Neural cell (in vitro differentiated cells): ENCODE results near the gene DTD2. TPM values are rescaled to one million over a fixed set of nuclear protein-coding genes. Genes with fewer than 3 reads are reported as not detected.

Experiments used
- H2AFZ ChIP-seq: fragments of 200-600, 300-800 bp; sonication (generic), shearing (Covaris generic); 2 replicates; pipeline ENCODE4 v1.6.0; 2014; ENCODE audit warnings: low read depth, mild to moderate bottlenecking, antibody characterized with exemption, low read length, moderate library complexity
- H3F3A ChIP-seq: fragments of 200-600 bp; shearing (Covaris generic); 2 replicates; pipeline ENCODE4 v1.6.1; 2016; ENCODE audit warnings: mild to moderate bottlenecking, moderate library complexity, mixed read lengths, antibody characterized with exemption, low read length; ENCODE audit not compliant: insufficient read depth, poor library complexity, severe bottlenecking
- H3K27ac ChIP-seq: fragments of 200-600, 300-800 bp; sonication (generic), shearing (Covaris generic); 2 replicates; pipeline ENCODE4 v1.5.1; 2014; ENCODE audit warnings: mild to moderate bottlenecking, low read length, moderate library complexity
- H3K27me3 ChIP-seq: fragments of 300-800, 200-600 bp; sonication (generic), shearing (Covaris generic); 2 replicates; pipeline ENCODE4 v1.6.0; 2014; ENCODE audit warnings: mild to moderate bottlenecking, low read depth, low read length, moderate library complexity; ENCODE audit not compliant: insufficient read depth
- H3K36me3 ChIP-seq: fragments of 300-800, 200-600 bp; sonication (generic), shearing (Covaris generic); 2 replicates; pipeline ENCODE4 v1.5.1; 2014; ENCODE audit warnings: mild to moderate bottlenecking, antibody characterized with exemption, low read length, moderate library complexity; ENCODE audit not compliant: insufficient read depth
- H3K4me2 ChIP-seq: fragments of 300-800, 200-600 bp; sonication (generic), shearing (Covaris generic); 2 replicates; pipeline ENCODE4 v1.6.0; 2014; ENCODE audit warnings: mild to moderate bottlenecking, low read length
- H3K4me3 ChIP-seq: fragments of 300-800, 200-600 bp; sonication (generic), shearing (Covaris generic); 2 replicates; pipeline ENCODE4 v1.5.1; 2014; ENCODE audit warnings: mild to moderate bottlenecking, low read length, moderate library complexity
- H3K79me2 ChIP-seq: fragments of 200-600 bp; shearing (Covaris generic); replicated peaks from 2 replicates; pipeline ENCODE4 v1.6.0; 2014; ENCODE audit warnings: mild to moderate bottlenecking, low read length, moderate library complexity; ENCODE audit not compliant: insufficient read depth
- H3K9ac ChIP-seq: fragments of 300-800, 200-600 bp; sonication (generic), shearing (Covaris generic); 2 replicates; pipeline ENCODE4 v1.6.1; 2016; ENCODE audit warnings: mild to moderate bottlenecking, low read length, mixed read lengths
- H3K9me2 ChIP-seq: fragments of 200-600 bp; shearing (Covaris generic); 2 replicates; pipeline ENCODE4 v1.6.1; 2016; ENCODE audit warnings: mild to moderate bottlenecking, low read length, mixed read lengths; ENCODE audit not compliant: insufficient read depth
- H3K9me3 ChIP-seq: fragments of 200-600, 300-800 bp; sonication (generic), shearing (Covaris generic); 2 replicates; pipeline ENCODE4 v1.6.1; 2016; ENCODE audit warnings: mild to moderate bottlenecking, mixed run types, low read length, moderate library complexity, mixed read lengths
- H4K20me1 ChIP-seq: fragments of 200-600 bp; shearing (Covaris generic); 2 replicates; pipeline ENCODE4 v1.6.1; 2016; ENCODE audit warnings: mild to moderate bottlenecking, mixed run types; ENCODE audit not compliant: insufficient read depth
- CTCF ChIP-seq: fragments of 450-650 bp; IDR thresholded peaks from 2 replicates; pipeline ENCODE4 v1.5.1; 2014; ENCODE audit warnings: antibody characterized with exemption, mild to moderate bottlenecking, moderate library complexity; ENCODE audit not compliant: poor library complexity, severe bottlenecking
- EP300 ChIP-seq: fragments of 450-650 bp; conservative IDR thresholded peaks from 2 replicates; pipeline ENCODE4 v1.6.1; 2014; ENCODE audit warnings: antibody characterized with exemption, mild to moderate bottlenecking, moderate library complexity; ENCODE audit not compliant: poor library complexity, severe bottlenecking
- EZH2 ChIP-seq: fragments of 200-600, 300-800 bp; shearing (Covaris generic), sonication (generic); IDR thresholded peaks from 2 replicates; pipeline ENCODE4 v1.6.1; 2014; ENCODE audit warnings: antibody characterized with exemption, low read length, borderline replicate concordance, mild to moderate bottlenecking; ENCODE audit not compliant: insufficient read depth, poor library complexity, severe bottlenecking
- MXI1 ChIP-seq: fragments of 450-650 bp; conservative IDR thresholded peaks from 2 replicates; pipeline ENCODE4 v1.6.1; 2014; ENCODE audit warnings: antibody characterized with exemption, mild to moderate bottlenecking; ENCODE audit not compliant: poor library complexity, severe bottlenecking
- POLR2AphosphoS5 ChIP-seq: IDR thresholded peaks from 2 replicates; pipeline ENCODE4 v1.6.1; 2012
- RAD21 ChIP-seq: fragments of 450-650 bp; conservative IDR thresholded peaks from 2 replicates; pipeline ENCODE4 v1.6.1; 2014; ENCODE audit warnings: antibody characterized with exemption, mild to moderate bottlenecking, moderate library complexity
- REST ChIP-seq: IDR thresholded peaks from 2 replicates; pipeline ENCODE4 v1.6.1; 2012; ENCODE audit warnings: borderline replicate concordance
- SMC3 ChIP-seq: fragments of 450-650 bp; conservative IDR thresholded peaks from 2 replicates; pipeline ENCODE4 v1.6.1; 2014; ENCODE audit warnings: antibody characterized with exemption, mild to moderate bottlenecking, moderate library complexity; ENCODE audit not compliant: poor library complexity
- TAF1 ChIP-seq: IDR thresholded peaks from 2 replicates; pipeline ENCODE4 v1.6.1; 2012; ENCODE audit warnings: low read depth
- polyA plus RNA-seq: library from polyadenylated mRNA; depleted of rRNA; stranded (reverse); fragments of >200 nt; gene quantifications from 2 replicates; pipeline ENCODE4 v1.2.3, GENCODE V29; 2014

Gene DTD2
- polyA plus RNA-seq, 1 donor from 2014 or later: 38.8 TPM

- Histone ChIP-seq H3K79me2 (no peaks in the 10 kb centered on the region), H3K9me3 (no peaks in the 10 kb centered on the region), H3F3A (no peaks in the 10 kb centered on the region), H3K4me3 (no peak overlapping the region), H3K27ac (no peak overlapping the region), H3K4me2 (no peak overlapping the region), H3K27me3 (no peaks in the 10 kb centered on the region), H3K36me3 (no peaks in the 10 kb centered on the region), H3K9ac (no peak overlapping the region), H4K20me1 (no peaks in the 10 kb centered on the region), H3K9me2 (no peaks in the 10 kb centered on the region), H2AFZ (no peak overlapping the region)
- no peak for TF ChIP-seq TAF1
- no peak for TF ChIP-seq POLR2AphosphoS5
- TF ChIP-seq EZH2: no peak
- TF ChIP-seq SMC3: no peak
- TF ChIP-seq RAD21: no peak
- TF ChIP-seq CTCF: no peak
- TF ChIP-seq MXI1: no peak
- no peak for TF ChIP-seq EP300
- no peak for TF ChIP-seq REST
Measured at GRCh38 chr14:31429791-31430190, 27.5 kb downstream of the DTD2 start.

- Histone ChIP-seq H3K9me2 (no peaks in the 10 kb centered on the region), H3K27me3 (no peaks in the 10 kb centered on the region), H3K27ac (no peak overlapping the region), H3F3A (no peaks in the 10 kb centered on the region), H2AFZ (no peak overlapping the region), H3K9me3 (no peaks in the 10 kb centered on the region), H3K4me3 (no peak overlapping the region), H3K4me2 (no peak overlapping the region), H3K36me3 (no peaks in the 10 kb centered on the region), H4K20me1 (no peaks in the 10 kb centered on the region), H3K79me2 (no peaks in the 10 kb centered on the region), H3K9ac (no peak overlapping the region)
- no peak for TF ChIP-seq CTCF
- no peak for TF ChIP-seq POLR2AphosphoS5
- TF ChIP-seq REST: no peak
- TF ChIP-seq SMC3: no peak
- TF ChIP-seq TAF1: no peak
Measured at GRCh38 chr14:31428011-31428410, 29.3 kb downstream of the DTD2 start.
